Activated CD8-positive, alpha-beta memory T cell treated with anti-CD3 and anti-CD28 coated beads, Interleukin-2, amount 50 U/mL, for 24 hours (primary cell): ENCODE data around the gene PPP6R1.

ENCODE experiments used
- DNase-seq: peaks from one replicate; pipeline ENCODE4 v3.0.0-alpha.2; 2020; ENCODE audit errors: extremely low read depth

The PPP6R1 gene

DNA sequence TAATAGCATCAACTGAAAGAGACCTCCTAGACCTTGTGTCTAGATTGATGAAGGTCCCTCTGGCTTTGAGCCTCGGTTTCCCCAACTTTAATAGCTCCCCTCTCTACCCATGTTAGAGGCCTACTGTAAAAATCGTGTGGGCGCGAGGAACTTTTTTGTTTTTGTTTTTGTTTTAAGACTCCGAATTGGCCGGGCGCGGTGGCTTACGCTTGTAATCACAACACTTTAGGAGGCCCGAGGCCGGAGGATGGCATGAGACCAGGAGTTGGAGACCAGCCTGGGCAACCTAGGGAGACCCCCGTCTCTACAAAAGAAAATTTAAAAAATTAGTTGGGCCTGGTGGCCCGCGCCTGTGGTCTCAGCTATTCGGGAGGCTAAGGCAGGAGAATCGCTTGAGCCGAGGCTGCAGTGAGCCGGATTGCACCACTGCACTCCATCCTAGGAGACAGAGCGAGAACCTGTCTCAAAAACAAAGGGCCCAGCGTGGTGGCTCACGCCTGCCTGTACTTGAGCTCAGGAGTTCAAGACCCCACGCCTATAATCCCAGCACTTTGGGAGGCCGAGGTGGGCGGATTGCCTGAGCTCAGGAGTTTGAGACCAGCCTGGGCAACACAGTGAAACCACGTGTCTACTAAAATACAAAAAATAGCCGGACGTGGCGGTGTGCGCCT lies 858 bp upstream of the PPP6R1 start:
- no peak for DNase-seq

DNA sequence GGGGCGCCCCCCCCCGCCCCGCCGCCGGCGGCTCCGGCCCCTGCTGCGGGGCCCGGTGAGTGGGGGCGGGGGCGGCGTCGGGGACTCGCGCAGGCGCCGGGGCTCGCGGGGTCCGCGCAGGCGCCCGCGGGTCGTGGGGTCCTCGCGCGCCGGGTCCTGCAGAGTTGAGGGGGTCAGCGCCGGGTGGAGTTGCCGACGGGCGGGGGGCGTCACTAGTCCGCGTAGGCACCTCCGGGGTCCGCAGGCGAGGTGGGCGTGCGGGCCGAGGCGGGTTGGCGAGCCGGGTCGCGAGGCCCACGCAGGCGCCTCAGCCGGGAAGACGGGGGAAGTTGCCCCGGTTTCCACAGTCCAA lies 365 bp downstream of the PPP6R1 start:
- DNase-seq, result no peak

DNA sequence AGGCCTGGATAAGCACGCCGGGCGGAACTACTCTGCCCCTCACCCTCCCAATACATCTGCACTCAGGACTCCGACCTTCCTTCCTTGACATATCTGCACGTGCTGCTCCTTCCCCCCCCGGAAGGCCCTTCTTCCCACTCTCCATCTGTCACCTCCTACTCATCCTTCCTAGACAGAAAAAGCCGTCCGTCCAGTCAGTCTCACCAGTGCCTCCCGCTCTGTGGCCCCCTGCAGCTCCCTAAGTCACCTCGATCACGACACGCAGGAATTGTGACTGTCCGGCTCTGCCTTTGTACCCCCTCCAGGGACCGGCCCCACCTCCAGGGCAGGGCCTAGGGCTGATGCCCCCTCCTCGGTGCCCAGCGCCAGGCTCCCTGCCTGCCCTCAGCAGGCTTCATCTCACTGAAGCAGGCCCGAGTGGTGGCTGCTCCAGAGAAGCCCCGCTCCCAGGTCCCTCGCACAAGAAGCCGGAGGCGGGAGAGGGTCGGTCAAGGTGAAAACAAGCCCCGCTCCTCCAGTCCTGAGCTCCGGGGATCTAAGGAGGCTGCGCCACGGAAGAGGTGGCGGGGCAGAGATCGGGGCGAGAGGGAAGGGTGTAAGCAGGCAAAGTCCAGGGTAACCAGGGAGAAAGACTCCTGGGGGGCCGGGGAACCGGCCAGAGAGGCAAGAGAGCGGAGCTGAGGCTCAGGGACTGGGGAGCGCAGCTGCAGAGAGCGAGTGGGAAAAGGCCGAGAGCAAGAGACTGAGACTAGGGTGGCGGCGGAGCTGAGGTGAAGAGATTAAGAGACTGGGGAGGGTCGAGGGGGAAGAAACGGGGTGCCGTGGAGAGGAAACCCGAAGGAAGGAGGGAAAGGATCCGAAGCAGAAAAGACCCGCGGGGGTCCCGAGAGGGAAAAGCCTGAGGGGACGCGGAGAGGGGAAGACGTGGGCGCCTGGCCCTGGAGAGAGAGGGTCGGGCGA lies 1.1 kb downstream of the PPP6R1 start:
- DNase-seq, result no peak

DNA sequence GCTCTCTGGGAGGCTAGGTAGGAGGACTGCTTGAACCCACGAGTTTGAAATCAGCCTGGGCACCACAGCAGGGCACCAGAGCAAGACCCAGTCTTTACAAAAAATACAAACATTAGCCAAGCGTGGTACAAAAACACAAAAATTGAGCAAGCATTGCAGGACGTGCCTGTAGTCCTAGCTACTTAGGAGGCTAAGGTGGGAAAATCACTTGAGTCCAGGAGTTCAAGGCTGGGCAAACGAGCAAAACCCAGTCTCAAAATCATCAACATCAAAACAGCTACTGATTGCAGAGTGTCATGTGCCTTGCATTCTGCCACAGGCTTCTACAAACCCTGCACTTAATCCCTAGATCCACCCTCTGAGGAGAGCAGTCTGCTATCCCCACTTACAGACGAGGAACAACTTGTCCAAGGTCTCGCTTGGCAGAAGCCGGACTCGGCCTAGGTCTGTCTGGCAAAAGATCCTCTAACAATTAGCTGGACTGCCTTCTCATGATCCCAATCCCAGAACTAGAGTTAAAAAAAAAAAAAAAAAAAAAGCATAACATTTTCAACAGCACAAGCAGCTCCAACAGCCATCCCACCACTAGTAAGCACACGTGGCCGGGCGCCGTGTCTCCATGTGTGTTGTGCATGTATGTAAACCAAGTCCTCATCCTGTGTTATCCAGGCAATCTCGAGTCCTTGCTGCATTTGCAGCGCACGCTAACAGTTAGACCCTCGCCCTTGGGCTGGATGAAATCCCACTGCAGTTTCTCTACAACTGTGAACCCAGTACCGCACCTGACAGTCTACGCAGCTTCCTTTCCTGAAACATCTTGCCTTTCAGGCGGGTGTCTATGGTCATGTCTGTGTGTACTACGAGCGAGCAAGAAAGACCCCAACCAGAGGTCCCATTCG lies 2.0 kb downstream of the PPP6R1 start:
- DNase-seq, result no peak

DNA sequence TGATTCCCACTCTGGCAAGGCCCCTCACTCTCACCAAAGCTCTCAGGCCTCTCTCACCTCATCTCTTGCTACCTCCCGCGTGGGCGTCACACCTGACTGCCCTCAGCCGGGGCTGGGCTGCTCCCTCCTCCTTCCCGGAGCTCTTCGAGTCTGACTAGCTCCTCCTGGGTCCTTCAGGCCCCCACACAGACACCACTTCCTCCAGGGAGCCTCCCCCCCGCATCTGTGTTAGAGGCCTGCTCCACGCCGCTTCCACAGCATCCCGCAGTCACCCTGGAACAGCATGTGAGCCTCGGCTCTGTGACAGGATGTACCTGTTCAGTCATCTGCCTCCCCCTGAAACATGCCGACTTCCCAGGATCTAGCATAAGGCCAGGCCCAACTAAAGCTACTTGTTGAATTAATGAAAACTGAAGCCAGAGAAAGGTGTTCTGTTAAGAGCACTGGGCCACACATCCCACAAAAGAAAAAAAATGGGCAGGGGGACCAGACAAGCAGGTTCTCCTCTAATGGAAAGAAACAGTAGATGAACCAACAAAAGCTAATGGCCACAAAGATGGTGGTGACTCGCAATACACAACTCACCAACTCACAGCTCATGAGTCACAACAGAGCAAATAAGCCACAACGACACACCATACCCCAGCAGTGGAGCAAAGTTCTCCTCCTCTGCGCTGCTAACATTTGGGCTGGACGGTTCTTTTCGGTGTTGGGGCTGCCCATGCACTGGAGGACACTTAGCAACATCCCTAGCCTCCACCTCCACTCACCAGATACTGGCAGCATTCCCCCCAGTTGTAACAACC lies 3.0 kb downstream of the PPP6R1 start:
- DNase-seq, result no peak

DNA sequence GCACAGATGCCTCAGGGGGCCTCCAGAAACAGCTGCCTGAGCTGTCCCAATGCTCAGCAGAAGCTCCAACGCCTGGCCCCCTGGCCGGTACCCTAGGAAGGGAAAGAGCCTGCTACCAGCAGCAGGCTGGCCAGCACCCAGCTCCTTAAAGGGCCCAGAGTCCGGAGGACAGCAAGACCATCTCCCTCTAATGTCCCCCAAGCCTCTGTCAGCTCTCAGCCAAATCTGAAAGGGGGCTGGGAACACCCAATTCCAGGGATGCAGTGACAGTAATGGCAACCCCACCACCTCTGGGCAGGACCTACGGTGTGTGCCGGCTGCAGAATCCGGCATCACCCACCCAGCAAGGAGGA lies 4.2 kb downstream of the PPP6R1 start:
- DNase-seq, result no peak

DNA sequence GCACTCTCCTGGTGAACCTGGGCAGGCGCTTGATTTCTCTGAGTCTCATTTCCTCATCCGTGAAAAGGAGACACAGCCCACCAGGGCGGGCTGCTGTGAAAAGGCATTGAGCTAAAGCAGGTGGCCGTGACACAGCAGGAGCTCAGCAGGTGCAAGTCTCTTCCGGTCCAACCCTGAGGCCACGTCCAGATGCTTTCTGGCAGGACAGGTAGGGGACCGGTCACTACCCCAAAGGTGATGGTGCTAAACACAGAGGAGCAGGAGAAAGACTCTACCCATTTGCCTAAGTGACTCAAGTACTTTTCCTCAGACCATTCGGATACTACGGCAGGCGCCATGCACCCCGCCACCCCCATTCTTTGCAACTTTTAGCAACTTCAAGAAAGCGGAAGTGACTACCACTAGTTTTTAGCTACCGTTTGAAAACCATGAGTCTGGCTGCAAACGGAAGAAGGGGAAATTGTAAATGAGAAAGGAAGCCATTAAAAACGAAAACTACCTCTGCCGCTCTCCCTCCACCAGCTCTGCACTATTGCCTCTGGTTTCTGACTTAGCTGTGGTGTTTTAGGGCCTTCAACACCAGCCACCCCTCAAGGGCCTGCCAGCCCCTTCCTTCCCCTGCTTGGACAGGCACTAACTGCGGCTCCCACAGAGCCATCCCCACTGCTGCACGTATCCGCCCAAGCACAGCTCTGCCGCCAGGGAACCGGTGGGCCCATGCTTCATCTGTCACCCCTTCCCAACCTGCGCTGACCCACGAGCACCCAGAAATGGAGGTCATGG lies 4.8 kb downstream of the PPP6R1 start:
- no peak for DNase-seq

DNA sequence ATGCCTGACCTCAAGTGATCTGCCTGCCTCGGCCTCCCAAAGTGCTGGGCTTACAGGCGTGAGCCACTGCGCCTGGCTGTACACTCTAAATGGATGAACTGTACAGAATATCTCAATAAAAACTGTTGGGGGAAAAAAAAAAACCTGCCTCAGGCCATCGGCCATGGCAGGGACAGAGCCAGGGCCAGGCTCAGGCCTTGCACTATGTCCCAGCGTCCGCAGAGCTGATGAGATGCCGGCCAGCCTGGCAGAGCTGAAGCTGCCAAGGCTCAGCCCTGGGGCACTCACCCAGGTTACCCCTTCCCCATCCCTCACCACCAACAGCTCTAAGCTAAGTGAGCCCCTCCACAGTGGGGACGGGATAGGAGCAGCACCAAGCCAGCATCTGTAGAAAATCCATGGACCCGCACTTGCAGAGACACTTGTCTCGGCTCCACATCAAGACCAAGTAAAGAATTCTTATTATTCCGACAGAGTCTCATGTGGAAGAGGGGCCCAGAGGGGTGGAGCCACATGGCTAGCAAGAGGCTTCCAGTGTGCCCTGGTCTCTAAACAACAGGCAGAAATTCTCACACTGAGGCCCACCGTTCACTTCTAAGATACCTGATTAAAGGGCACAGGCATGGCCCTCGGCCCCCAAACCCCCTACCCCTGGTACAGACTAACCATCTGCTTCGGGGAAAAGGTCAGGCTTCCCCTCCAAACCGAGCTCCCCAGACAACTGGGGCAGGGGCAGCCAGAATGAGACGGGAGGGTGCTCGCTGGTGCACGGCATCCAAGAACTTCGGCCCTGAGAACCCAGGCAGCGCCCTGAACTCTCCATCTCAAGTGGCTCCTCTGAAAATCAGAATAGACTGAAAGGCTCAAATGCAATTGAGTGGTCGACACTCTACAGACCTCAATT lies 5.8 kb downstream of the PPP6R1 start:
- no peak for DNase-seq

DNA sequence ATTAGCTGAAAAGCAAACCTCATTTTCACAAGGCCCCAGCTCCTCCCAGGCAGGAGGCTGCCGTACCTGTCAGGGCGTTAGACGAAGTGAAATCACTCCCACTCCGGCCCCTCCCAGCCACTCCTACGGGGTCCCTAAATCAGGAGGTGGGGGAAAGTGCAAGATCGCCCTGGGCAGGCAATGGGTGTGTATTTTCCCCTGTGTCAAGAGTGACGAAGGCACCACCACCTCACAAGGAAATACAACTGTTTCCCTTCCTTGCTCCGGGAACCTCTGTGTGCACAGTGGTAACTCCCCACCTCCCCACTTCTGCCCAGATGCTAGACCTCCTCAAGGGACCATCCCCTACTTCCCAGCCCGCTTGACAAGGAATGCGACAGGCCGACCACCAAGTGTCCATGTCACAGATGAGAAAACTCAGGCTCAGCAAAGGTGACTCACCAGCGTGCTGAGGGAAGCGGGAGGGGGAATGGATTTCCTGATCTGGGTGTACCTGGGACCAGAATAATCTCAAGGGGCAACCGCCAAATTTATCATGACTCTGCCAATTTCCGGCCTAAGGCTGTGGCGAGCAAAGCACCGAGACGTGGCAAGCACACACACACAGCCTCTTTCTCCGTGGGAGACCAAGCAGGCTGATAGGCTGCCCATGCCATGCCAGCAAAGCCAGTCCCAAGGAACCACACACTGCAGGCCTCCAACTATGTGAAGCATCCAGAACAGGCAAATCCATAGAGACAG lies 7.3 kb downstream of the PPP6R1 start:
- no peak for DNase-seq

DNA sequence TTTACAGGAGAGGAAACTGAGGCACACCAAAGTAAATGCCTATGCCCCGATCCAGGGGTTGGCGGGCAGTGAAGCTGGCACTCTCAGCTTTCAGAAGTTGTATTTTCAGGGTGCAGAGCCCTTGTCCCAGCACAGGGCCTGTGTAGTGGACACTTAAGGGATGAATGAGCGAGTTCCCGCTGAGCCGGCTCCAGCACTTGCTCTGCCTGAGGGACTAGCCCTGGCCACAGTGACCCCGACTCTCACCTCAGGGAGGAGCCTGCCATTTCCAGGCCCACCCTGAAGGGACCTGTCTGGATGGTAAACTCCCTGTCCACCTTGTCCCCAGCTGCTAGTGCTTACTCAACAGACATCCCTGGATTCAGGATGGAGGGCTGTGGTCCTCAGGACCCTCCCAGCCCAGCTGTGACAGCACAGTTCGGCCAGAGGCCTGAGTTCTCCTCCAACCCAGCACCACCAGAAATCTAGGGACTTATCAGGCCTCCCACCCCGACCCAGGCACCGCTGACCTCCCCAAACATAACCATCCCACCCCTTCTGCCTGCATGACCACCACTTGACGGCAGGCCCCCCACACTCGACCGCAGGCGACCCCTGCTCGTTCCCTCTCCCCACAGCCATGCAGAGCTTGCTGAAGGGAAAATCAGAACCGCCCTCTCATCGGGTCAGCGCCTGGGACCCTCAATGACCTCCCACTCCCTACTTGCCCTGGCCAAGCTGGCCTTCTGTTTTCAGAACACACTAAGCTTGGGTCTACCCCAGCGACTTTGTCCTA lies 8.4 kb downstream of the PPP6R1 start:
- no peak for DNase-seq

DNA sequence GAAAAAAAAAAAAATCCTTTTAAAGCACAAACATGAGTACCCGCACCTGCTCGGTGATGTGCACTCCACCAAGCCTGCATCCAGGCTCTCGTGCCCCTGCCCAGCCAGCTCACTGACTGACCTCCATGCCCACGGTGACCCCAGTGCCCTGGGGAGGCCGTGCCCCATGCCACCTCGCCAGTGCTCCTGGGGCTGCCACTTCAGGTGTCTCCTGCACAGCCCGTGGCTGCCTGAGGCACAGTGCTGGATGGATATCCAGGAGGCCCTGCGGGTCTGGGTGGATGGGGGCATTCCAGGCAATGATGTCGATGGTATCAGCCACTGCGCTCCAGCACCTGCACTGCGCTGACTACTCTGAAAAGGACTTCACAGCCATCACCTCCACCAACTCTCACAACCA lies 9.0 kb downstream of the PPP6R1 start:
- no peak for DNase-seq

DNA sequence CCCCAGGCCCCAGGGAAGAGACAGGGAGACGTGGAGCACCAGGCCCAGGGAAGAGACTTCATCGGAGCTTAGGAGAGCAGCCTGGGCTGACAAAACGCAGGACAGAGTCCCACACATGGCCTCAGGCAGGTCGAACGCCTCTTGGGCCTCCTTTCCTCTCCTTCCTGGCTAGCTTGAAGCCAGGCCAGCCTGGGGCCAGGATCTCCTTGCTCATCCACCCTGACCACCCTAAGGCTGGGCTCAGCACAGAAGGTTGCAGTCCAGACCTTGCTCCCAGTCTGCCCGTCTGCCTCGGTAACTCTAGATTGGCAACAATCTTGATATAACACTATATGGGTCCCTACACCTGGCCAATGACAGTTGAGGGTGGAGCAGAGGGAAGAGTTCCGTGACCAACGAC lies 10.1 kb downstream of the PPP6R1 start:
- DNase-seq, result no peak

DNA sequence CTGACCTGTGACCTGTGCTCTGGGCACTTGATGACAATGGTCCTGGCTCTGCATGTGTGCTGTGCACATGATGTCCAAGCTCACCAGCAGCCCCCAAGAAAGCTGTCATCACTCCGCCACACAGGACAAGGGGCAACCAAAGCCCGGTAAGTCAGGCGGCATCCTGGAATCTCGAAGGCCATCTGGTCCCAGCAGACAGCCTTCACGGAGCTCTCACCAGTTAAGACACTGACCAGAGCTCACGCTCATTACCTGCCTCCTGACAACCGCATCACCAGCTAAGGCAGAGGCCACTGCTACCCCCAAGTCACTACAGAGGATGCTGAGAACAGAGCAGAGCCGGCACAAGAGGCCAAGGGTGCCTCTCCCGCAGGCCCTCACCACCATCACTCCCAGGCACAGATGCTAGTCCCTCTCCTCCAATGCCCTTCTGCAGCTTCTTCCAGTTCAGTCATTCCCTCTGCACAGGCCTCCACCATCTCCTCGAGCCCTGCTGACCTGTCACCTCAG lies 10.6 kb downstream of the PPP6R1 start:
- DNase-seq, result no peak

DNA sequence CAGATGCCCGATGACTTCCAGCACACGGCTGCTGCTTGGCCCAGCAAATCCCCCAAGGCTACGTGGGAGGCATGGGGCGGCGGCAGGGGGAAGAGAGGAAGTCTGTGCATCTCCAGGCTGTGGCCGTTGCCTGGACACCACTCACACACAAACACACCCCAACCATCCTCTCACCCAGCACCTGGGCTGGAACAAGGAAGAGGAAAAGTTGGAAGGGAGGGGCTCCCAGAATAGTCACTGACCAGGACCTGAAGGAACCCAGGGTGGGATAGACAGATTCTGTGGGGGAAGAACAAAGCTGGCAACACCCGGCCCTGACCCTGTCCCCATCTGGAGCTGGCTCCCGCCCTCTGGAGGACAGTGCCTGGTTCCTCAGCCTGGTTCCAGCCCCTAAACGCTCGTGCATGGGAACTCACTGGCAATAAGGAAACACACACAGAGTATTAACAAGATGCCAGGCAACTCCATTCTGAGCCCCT lies 11.2 kb downstream of the PPP6R1 start:
- DNase-seq, result no peak

DNA sequence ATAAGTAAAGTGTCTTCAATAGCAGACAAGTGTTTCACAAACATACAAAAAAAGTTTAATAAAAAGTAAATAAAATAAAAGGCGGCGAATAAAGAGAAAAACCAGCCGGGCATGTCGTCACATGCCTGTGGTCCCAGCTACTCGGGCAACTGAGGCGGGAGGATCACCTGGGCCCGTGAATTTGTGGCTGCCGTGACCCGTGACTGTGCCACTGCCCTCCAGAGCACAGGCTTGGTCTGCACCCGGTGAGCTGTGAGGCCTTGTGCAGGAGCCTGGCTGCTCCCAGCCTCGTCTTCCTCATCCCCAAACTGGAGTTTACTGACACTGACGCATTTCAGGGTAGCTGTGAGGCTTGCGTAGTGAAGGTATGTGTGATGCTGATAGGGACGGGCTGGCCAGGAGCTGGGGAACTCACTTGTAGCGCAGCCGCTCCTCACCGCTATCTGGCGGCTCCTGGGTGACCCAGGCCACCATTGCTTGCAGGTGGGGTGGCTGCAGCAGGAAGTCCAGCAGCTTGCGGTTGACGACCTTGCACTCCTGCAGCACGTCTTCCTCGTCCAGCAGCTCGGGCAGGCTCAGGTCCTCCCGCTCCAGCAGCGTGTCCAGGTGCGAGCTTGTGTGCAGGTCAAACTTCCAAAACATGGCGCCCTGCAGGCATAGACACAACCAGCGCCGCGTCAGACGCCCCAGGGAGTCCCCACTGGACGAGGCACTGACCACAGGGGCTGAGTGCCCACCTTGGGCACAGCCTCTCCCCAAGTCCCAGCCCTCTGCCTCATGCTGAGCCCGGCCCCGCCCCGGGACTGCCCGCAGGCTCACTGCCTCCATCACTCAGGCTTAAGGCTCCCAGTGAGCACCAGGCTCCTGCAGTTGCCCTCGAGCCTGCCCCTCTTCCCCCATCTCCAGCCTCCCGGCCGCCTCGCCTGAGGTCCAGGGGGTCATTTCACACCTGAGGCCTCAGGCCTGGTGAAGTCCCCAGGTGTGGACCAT lies 12.1 kb downstream of the PPP6R1 start:
- DNase-seq, result no peak

DNA sequence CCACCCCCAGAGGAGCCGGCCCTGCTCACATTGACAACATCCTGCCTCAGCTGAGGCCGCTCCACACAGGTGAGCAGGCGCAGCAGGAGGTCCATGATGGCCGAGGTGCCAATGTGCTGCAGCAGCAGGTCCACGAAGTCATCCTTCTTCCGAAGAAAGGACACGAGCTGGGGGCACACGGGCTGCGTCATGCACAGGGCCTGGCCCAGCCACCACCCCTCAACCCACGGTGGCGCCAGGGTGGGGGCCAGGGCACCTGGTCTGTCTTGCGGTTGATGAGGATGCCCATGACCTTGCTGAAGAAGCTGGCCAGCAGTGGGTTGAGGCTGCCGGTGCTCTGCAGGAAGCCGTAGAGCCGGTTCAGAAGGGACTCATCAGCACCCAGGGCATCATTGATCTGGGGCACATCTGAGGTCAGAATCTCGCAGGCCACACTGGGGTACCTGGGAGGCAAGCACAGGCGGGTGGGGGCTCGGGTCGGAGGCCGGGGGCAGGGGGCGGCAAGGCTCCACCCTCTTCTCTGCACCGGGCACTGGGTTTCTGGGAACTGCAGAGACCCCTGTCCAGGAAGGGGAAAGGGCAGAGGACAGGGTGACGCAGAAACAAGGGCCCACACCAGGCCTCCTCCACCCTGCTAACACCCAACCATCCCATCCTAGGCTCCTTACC lies 13.4 kb downstream of the PPP6R1 start:
- DNase-seq, result no peak
